HepG2 (cell line): ENCODE data around the gene CASZ1. TPM values are rescaled to one million over a fixed set of nuclear protein-coding genes. Genes with fewer than 3 reads are reported as not detected.

Source experiments
- ATAC-seq: fragments of 200-7000 bp; cut with Tn5 transposase; 3 replicates; pipeline ENCODE4 v1.9.1; 2020; ENCODE audit warnings: mild to moderate bottlenecking, moderate library complexity
- BruUV-seq: library from RNA; stranded (reverse); fragments of 400-500 nt; replicated peaks from 2 replicates; lab custom pipeline; 2021; lab: Mats Ljungman, UMichigan
- CTCF ChIA-PET: fragments of 300-600 bp; formaldehyde crosslinking; extraction: SDS; loops from one replicate; lab custom pipeline; 2021; ENCODE audit warnings: low total read pairs, inconsistent platforms, low intra/inter-chr PET ratio; lab: Yijun Ruan, JAX
- POLR2A ChIA-PET: fragments of 350-600 bp; sonication (Branson Sonifier 250); formaldehyde crosslinking; loops from one replicate; lab custom pipeline; 2020; ENCODE audit warnings: antibody characterized with exemption, inconsistent platforms; lab: Yijun Ruan, JAX
- DNase-seq: peaks from one replicate; pipeline ENCODE4 v3.0.0-alpha.2; 2015; ENCODE audit warnings: low spot score
- FAIRE-seq: peaks from 3 replicates; lab custom pipeline; 2011; peaks lifted over from hg19 to GRCh38; lab: Jason Lieb, UNC
- H2AFZ ChIP-seq: one replicate; pipeline ENCODE4 v1.6.1; 2011; ENCODE audit warnings: low read length, inconsistent platforms
- H3K27ac ChIP-seq: fragments of 300-600 bp; 3 replicates; pipeline ENCODE4 v1.8.0; 2011; ENCODE audit warnings: mixed run types, mild to moderate bottlenecking, mixed read lengths, low read length, inconsistent platforms; ENCODE audit not compliant: insufficient read depth; ENCODE audit errors: extremely low read length
- H3K27me3 ChIP-seq, 2 experiments: fragments of 200-600 bp in 1 of 2; 2 replicates in 1 of 2; 3 replicates in 1 of 2; pipeline versions ENCODE4 v1.6.0 to v1.8.0; 2011; ENCODE audit warnings: low read length in 2 of 2, mild to moderate bottlenecking in 2 of 2, moderate library complexity in 2 of 2, inconsistent platforms in 1 of 2; ENCODE audit not compliant: insufficient read depth in 2 of 2, control insufficient read depth in 1 of 2
- H3K36me3 ChIP-seq, 2 experiments: fragments of 200-600 bp in 1 of 2; replicated peaks in 1 of 2; 2 replicates in 1 of 2; 3 replicates in 1 of 2; pipeline versions ENCODE4 v1.5.1 to v1.8.0; 2011; ENCODE audit warnings: low read length in 2 of 2, inconsistent platforms in 1 of 2; ENCODE audit not compliant: insufficient read depth in 2 of 2, control insufficient read depth in 1 of 2
- H3K4me1 ChIP-seq: 2 replicates; pipeline ENCODE4 v1.5.1; 2012; ENCODE audit warnings: low read length, inconsistent platforms; ENCODE audit not compliant: insufficient read depth
- H3K4me2 ChIP-seq: 2 replicates; pipeline ENCODE4 v1.6.0; 2011; ENCODE audit warnings: low read depth, low read length, inconsistent platforms
- H3K4me3 ChIP-seq, 3 experiments: fragments of 200-600 bp in 1 of 3; sonication (generic), shearing (Covaris generic) in 1 of 3; replicated peaks in 1 of 3; 2 replicates each; pipeline ENCODE4 v1.5.1; 2011 to 2016; ENCODE audit warnings: low read length in 3 of 3, inconsistent platforms in 2 of 3, low read depth in 2 of 3, mild to moderate bottlenecking in 2 of 3, control low read depth in 1 of 3, mixed read lengths in 1 of 3; ENCODE audit not compliant: insufficient read depth in 1 of 3
- H3K79me2 ChIP-seq: one replicate; pipeline ENCODE4 v1.6.1; 2011; ENCODE audit warnings: low read length, inconsistent platforms; ENCODE audit not compliant: insufficient read depth
- H3K9ac ChIP-seq: 2 replicates; pipeline ENCODE4 v1.6.0; 2011; ENCODE audit warnings: mild to moderate bottlenecking, low read depth, low read length, inconsistent platforms; ENCODE audit not compliant: insufficient read depth
- H3K9me3 ChIP-seq: 2 replicates; pipeline ENCODE4 v1.5.1; 2012; ENCODE audit warnings: mild to moderate bottlenecking, low read length
- H4K20me1 ChIP-seq: 2 replicates; pipeline ENCODE4 v1.6.0; 2011; ENCODE audit warnings: inconsistent platforms, mild to moderate bottlenecking, low read length, moderate library complexity; ENCODE audit not compliant: insufficient read depth
- ESRRA ChIP-seq: sonication (generic); formaldehyde crosslinking; IDR thresholded peaks from 2 replicates; pipeline ENCODE4 v1.5.1; 2020; ENCODE audit warnings: mild to moderate bottlenecking, low read depth, missing genetic modification reagents
- HNF4A ChIP-seq: sonication (generic); formaldehyde crosslinking; IDR thresholded peaks from 2 replicates; pipeline ENCODE4 v1.4.0; 2020; ENCODE audit warnings: missing genetic modification reagents
- HNRNPL ChIP-seq: fragments of 200-400 bp; formaldehyde crosslinking; IDR thresholded peaks from 2 replicates; pipeline ENCODE4 v1.6.1; 2017; ENCODE audit warnings: mild to moderate bottlenecking, low read depth, low read length
- MAFK ChIP-seq, 2 experiments: IDR thresholded peaks in 1 of 2; conservative IDR thresholded peaks in 1 of 2; 2 replicates each; pipeline ENCODE4 v1.6.1; 2011; ENCODE audit warnings: improper control_type of control experiment in 2 of 2, low read length in 2 of 2
- MED1 ChIP-seq: sonication (generic); formaldehyde crosslinking; IDR thresholded peaks from 2 replicates; pipeline ENCODE4 v1.4.0; 2020; ENCODE audit warnings: missing genetic modification reagents
- NFE2 ChIP-seq: sonication (generic); formaldehyde crosslinking; IDR thresholded peaks from 2 replicates; pipeline ENCODE4 v1.4.0; 2020; ENCODE audit warnings: missing genetic modification reagents
- SP140L ChIP-seq: sonication (generic); formaldehyde crosslinking; IDR thresholded peaks from 2 replicates; pipeline ENCODE4 v1.4.0; 2020; ENCODE audit warnings: missing genetic modification reagents, borderline replicate concordance
- TRIM24 ChIP-seq: sonication (generic); formaldehyde crosslinking; IDR thresholded peaks from 2 replicates; pipeline ENCODE4 v1.8.0; 2022; ENCODE audit warnings: mild to moderate bottlenecking, missing genetic modification reagents
- ZNF44 ChIP-seq: sonication (generic); formaldehyde crosslinking; IDR thresholded peaks from 2 replicates; pipeline ENCODE4 v1.5.1; 2020; ENCODE audit warnings: mild to moderate bottlenecking, missing genetic modification reagents
- ZNF687 ChIP-seq: sonication (generic); formaldehyde crosslinking; IDR thresholded peaks from 2 replicates; pipeline ENCODE4 v1.5.1; 2020; ENCODE audit warnings: mild to moderate bottlenecking, missing genetic modification reagents, moderate library complexity
- WGBS: methylation state at CpG from one replicate; pipeline ENCODE4 v1.1.6; 2017; ENCODE audit warnings: low lambda C conversion rate; 5-methylcytosine and 5-hydroxymethylcytosine counted together
- in situ Hi-C: cut with HindIII; loops from 2 replicates; pipeline ENCODE4 v1.10.0; 2017; ENCODE audit warnings: low pct_unique_long_range_greater_than_20kb; ENCODE audit not compliant: extremely low pct_ligation_motif_present
- intact Hi-C: fragments of 100-400 bp; cut with micrococcal nuclease; formaldehyde crosslinking; loops from one replicate; pipeline ENCODE4 v1.10.0; 2022; ENCODE audit not compliant: unreplicated experiment
- polyA plus RNA-seq, 8 experiments: library from polyadenylated mRNA; depleted of rRNA in 3 of 8; stranded (reverse) in 7 of 8; unstranded in 1 of 8; fragments of >200 nt; fragmentation: Illumina TruSeq in 4 of 8; extraction: Trizol in 4 of 8; gene quantifications; 2 replicates each; pipeline versions ENCODE4 v1.2.1 to v1.2.3, GENCODE V29; 2011 to 2016; ENCODE audit warnings: low read depth in 4 of 8, missing spikeins in 1 of 8, mixed read lengths in 1 of 8; ENCODE audit not compliant: insufficient read depth in 1 of 8
- total RNA-seq, 5 experiments: library from RNA; depleted of rRNA; stranded (reverse); fragments of >200 nt; fragmentation: Illumina TruSeq; extraction: Trizol; gene quantifications; 2 replicates each; pipeline ENCODE4 v1.2.3, GENCODE V29; 2016; ENCODE audit warnings: low read depth in 1 of 5

The CASZ1 gene
- total and polyA plus RNA-seq, 2 of the 13 experiments (the other 11 are each of a cell fraction or from before 2014, with no cell fraction given): 1.9 to 3.7 TPM

DNA sequence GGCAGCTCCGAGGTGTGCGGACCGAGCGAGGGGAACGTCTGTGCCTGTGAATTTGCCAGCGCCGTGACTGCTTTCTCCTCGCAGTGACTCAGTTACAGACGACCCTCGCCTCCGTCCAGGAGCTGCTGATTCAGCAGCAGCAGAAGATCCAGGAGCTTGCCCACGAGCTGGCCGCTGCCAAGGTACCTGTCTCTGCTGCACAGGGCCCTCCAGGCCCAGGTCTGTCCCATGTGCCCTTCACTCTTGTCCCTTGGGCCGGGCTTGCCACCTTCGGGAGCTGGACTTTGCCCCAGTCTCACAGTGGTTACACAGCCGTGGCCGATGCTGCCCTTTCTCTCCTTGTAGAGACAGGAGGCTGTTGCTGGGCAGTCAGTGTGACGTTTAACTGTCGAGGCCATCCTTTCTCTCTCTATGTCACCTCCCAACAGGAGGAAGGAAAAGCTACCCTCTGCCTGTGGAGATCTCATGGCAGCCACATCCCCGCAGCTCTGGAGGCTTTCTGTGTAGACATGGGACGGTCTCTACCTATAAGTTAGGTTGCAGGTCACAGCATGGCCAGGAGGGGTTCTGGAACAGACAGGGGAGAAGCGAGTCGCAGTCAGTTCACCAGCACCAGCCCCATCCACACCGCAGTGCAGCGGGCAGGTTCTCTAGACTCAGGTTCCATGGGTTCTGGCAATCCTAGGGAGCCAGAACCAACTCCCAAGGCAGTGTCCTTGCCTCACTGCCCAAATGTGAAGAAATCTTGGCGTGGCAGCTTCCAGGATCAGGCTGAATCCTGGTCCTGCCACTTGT is 172.0 kb downstream of the CASZ1 start:
- POLR2A ChIA-PET: no interaction called here
- Histone ChIP-seq H4K20me1 (no peaks in the 10 kb centered on the region), H3K36me3 (peaks cover 12% of the 10 kb centered on the region in 2 experiments; a peak in 3 of 5 replicates), H3K9me3 (no peaks in the 10 kb centered on the region), H3K4me1 (peaks cover 10% of the 10 kb centered on the region), H3K9ac (no peak overlapping the region), H3K27me3 (no peaks in the 10 kb centered on the region), H3K79me2 (no peaks in the 10 kb centered on the region), H3K27ac (no peak overlapping the region), H3K4me2 (no peak overlapping the region), H3K4me3 (no peak overlapping the region), H2AFZ (no peak overlapping the region)
- BruUV-seq: no TSS peak
- intact Hi-C loops: loop anchor here (10.0 kb wide), 1 partner anchor 110 kb away; no protein-coding TSS in a partner anchor
- ATAC-seq (peak; percentile 52), DNase-seq (no peak), FAIRE-seq (no peak)
- in situ Hi-C loops: no loop called here
- TF ChIP-seq NFE2 (CRISPR knock-in tag) (no peak), ZNF44 (no peak), ZNF687 (peak; percentile 25), ESRRA (CRISPR knock-in tag) (peak; percentile 68; the same call in 1 of the 2 replicates), TRIM24 (CRISPR knock-in tag) (no peak), SP140L (CRISPR knock-in tag) (no peak), MED1 (CRISPR knock-in tag) (no peak), MAFK (conservative IDR thresholded peaks at IDR 0.05 in 1 of 2, IDR thresholded peaks at IDR 0.05 in 1 of 2; ENCODE audit: low read length in 2 of 2) (0 out of 4 replicates have a peak, but pooled peaks of 1 of the 2 experiments have one; percentile 4), HNF4A (CRISPR knock-in tag) (peak; percentile 56), HNRNPL (0 out of 2 replicates have a peak, but pooled peaks have one; percentile 22)
- CTCF ChIA-PET: no interaction called here
- WGBS: 85% methylated on average over 21 of the region's 26 CpGs
